ENCODE measurements around the gene NFRKB.
"Not testable (repeated sequence)": the region's sequence is repeated elsewhere in the genome, so short reads cannot be mapped to it uniquely, and the experiment has no call there.

Gene NFRKB

DNA sequence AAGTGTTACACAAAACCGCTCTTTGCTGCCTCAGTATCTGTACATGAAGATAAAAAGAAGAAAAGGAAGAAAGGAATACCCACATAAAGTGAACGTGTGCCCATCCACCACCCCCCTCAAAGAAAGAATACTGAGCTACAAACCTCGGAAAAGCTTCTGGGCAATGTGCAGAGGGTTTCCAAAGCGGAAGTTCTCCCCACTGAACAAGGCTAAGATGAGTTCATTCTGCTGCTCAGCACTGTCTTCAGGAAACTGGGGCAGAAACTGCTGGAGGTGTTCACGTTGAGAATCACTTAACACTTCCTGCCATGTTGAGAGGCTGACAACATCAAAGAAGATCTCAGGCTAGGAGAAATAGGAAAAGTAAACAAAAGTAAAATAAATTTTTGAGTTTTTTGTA lies 6.9 kb downstream of the NFRKB start:
- no peak for DNase-seq

DNA sequence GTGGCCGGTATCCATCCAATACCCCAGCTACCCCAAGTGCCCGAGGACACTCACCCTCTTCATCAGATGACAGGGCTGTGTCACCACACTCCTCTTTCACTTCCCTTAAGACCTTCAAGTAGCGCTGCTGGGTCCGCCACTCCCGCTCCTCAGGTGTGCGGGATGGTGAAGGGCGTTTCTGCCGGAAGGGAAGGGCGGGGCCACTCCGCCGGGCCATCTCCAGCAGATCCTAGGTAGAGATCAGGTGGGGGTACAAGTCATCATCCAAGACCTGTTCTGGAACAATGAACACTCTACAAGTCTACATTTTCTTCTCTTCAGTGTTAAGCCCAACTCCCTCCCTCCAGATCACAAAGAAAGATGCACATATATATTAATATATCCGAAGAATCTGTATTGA lies 10.0 kb downstream of the NFRKB start:
- no peak for DNase-seq

DNA sequence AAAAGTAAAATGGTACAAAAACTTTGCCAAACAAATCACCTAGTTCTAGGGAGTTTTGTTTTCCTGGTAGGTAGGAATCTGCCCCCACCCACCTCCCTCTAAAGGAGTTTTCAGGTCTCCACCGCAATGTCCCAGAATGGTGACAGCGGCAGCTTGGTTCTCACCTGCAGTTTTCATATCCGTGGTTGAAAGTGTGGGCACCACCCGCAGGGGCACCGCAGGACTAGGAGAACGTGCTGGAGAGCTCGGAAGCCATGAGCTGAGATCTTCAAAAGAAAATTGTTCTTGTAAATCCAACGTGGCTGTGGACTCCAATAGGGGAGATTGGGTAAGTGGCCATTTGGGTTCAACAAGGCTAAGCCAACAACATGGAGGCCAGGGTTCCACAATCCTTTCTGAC lies 10.8 kb downstream of the NFRKB start:
- no peak for DNase-seq

DNA sequence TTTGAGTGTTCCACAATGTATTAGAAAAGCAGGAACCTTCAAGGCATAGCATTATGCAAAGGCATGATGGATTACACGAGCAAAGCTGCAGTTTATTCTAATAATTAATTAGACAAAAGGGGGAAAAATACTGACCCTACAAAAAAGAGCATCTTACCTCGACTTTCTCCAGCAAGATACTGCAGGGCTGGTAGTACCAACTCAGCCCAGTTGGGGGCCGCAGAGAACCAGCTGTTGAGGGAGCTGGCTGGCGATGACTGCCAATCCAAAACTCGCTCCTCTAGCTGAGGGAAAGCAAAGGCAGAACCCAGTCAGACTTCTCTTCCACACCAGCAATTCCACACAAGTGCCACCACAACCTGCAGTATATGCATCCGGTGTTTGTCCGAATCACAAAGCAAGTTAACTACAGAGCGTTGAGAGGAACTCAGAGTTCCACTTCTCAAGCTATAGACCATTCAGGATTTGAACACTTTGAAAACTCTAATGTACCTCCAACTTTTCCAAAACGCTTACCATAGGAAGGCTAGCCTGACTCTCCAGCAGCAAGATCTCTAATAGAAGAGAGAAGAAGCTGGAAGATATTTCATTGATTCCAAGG lies 13.7 kb downstream of the NFRKB start:
- no peak for DNase-seq

DNA sequence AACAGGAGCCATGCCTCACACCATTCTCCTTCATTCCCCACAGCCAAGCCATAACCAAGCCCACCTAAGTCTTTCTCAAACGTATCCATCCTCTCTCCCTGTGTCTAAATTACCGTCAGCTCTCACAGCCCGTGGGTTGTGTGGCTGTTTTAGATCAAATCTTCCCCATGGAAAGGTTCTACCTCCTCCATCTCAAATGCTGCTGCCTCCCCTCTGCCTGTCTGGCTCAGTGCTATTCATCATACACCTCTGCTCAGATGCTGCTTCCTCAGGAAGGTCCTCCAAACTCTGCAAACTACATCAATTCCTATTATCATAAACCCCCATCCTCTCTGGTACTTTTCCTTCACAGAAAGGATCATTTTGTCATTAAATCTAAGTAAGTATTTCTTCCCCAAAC lies 15.1 kb downstream of the NFRKB start:
- no peak for DNase-seq

DNA sequence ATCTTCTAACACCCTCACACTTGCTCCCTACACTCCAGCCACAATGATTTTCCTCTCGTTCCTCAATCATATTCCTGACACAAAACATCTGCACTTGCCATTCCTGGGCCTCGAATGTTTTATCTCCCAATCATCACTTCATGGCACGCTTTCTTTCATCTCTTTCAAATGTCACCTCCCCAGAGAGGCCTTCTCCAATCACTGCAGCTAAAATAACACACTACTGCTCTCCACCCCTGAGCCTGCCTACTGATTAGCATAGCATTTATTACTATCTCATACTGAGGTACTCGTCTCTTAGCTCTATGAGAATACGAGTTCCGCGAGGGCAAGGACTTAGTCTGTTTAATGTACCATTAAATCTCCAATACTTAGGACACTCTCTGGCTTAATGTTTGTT lies 23.5 kb downstream of the NFRKB start:
- no peak for DNase-seq

DNA sequence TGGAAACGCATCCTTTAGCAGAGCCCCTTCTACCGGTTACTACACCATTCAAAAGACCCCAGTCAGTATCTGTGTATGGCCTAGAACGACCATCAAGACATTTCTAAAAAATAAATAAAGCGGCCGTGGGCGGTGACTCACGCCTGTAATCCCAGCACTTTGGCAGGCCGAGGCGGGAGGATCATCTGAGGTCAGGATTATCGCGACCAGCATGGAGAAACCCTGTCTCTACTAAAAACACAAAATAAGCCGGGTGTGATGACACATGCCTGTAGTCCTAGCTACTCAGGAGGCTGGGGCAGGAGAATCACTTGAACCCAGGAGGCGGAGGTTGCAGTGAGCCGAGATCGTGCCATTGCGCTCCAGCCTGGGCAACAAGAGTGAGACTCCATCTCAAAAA lies 26.8 kb downstream of the NFRKB start:
- not testable (repeated sequence) for DNase-seq

DNA sequence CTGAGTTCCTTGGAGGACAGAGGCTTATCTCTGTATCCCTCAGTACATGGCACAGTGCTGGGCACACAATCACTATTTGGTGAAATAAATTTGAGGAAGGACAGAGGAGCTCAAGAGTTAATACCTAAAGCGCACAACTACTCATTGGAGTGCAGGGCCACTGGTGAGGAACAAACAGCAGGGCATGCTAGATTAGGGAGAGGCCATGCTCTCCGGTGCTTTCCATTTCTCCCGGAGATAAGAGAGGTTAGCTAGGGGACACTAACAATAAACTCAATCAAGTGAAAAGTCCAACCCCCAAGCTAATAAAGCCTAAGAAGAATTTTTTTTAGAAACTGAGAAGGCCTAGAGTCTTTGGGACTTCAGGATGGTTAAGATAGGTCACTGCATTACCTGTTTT lies 29.1 kb downstream of the NFRKB start:
- DNase-seq, result no peak

DNA sequence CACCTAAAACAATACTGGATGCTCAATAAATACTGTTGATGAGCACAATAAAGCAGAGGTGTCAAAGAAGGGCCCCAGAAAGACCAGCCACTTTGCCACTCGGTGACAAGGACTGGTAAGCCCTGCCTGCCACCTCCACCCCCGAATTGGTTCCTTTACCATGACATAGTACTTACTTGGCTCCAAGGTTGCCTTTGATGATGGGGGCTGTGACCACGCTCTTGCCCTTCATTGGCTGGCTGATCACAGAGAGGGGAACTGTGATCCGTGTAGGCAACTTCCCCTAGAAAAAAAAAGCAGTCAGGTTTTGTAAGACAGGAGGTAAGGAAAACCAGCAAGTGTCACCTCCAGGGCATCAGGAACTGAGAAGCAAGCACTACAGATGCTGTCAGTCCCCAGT lies 29.7 kb downstream of the NFRKB start:
- no peak for DNase-seq

DNA sequence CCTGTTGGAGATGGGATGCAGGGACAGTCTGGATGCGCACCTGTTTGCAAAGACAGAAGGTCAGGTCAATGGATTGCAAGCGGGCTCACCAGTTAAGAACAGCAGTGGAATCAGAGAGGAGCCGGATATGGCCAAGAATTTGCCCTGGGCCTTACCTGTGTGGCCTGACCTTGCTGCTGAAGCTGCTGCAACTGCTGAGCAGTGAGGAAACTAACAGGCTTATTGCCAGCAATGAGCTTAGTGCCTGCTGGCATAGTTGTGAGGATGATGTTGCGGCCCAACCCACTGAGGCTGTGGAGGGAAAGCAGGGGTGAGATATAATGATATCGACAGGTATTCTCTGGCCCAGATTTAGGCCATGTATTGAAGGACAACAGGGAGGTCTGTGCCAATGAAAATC lies 30.6 kb downstream of the NFRKB start:
- no peak for DNase-seq

DNA sequence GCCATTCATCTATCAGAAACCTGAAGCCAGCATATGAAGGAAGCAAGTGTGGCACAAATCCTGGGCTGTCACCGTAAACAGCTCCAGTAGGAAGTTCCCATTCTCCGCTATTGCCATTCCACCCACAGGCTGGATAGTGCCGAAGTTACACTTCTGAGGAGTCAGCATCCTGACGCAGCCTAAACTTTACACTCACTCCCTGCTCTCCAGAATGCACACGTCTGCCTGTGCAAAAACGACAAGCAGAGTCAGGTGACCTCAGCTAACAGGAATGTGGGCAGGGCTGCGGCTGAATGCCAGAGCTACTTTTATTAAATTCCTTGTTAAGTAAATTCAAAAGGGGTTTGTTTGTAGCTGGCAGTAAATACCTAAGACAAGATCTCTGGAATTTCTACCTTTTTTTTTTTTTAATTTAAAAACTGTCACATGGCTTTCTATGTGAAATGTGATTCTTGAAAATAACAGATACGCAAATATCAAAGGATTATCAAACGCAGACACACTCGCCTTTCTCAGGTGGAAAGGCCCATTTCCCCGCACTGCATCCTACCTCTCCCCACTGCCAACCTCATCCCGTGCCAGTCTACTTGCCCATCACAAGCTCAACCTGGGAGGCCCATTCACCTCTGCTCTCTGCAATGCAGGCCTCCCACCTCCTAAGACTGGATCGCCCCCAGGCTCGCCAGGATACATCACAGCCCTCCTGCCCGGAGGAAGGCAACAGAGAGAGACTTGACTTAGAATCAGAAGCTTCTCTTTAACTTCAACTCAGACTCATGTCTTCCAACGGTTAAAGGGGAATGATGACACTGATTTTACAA lies 33.5 kb downstream of the NFRKB start:
- no peak for DNase-seq

DNA sequence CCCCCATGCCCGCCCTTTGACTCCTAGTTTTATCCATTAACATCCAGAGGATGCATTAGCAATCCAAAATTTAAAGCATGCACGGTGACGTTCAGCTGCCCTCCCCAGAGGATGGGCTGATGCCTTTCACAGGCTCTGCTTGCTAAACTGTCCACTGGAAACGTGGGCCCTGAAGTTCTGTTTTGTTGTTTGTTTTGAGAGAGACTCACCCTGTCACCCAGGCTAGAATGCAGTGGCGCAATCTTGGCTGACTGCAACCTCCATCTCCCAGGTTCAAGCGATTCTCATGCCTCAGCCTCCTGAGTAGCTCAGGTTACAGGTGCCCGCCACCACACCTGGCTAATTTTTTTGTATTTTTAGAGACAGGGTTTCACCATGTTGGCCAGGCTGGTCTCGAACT lies 39.3 kb downstream of the NFRKB start:
- no peak for DNase-seq

DNA sequence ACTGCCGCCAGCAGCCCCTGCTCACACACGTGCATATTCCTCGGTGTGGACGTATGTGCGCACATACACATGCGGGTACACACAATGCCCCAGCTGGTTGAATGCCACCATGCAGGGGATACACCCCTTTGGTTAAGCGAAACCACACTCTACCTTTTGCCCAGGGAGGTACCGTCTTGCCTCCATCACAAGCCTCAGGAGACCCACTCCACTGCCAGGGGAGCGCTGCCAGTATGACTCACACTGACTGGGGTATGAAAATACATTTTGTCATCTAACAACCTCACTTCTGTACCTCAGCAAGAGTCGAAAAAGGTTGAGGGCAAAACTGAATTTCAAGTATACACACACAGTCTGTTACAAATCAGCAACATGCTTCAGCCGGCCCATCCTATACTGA lies 40.3 kb downstream of the NFRKB start:
- DNase-seq, result no peak

DNA sequence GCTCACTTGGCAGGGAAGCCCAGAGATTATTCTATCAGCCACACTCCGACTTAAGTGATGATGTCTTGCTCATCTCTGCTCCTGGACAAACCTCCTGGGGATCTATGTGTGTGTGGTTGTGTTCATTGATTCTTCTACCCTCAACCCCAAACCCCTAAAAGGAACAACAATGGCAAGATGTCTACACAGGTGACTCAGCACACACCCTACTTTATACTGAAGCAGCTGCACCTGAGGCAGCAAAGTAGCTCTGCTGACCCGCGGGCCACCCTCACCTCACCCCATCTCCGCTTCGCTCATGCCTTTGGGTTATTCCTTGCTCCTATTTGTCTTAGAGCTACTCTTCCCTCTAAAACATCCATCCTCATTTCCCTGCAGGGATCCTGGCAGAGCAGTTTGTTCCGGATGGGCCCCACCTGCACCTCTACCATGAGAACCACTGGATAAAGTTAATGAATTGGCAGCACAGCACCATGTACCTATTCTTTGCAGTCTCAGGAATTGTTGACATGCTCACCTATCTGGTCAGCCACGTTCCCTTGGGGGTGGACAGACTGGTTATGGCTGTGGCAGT lies 41.1 kb downstream of the NFRKB start:
- no peak for DNase-seq

DNA sequence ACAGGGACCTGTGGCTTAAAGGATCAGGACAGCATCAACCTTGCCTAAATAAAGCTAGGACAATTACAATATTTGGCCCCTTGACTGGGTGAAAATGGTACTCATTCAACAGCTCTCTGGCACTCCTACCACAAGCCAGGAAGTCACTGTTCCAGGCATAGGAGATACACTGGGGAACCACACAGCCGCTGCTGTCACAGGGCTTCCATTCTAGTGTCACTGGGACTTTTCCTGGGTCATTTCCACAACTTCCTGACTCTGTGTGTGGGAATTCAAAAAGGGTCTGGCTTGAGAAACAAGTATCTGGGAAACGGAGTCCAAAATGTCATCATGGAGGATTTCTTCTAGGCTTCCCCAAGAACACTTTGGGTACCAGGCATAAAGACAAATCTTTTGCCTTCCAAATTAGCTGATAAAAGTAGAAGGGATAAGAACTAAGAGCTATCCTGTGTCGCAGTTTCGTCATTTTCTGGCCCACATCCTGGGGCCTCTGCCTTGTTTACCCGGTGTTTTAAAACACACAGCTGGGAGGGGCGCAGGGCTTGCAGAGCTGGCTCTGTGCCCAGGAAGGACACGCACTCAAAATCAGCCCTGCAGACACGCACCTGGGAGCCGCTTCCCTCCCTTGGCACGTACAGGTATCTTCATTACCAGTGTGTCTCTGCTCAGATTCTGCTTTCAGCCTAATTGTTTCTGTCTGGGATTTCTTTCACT lies 41.7 kb downstream of the NFRKB start:
- no peak for DNase-seq

DNA sequence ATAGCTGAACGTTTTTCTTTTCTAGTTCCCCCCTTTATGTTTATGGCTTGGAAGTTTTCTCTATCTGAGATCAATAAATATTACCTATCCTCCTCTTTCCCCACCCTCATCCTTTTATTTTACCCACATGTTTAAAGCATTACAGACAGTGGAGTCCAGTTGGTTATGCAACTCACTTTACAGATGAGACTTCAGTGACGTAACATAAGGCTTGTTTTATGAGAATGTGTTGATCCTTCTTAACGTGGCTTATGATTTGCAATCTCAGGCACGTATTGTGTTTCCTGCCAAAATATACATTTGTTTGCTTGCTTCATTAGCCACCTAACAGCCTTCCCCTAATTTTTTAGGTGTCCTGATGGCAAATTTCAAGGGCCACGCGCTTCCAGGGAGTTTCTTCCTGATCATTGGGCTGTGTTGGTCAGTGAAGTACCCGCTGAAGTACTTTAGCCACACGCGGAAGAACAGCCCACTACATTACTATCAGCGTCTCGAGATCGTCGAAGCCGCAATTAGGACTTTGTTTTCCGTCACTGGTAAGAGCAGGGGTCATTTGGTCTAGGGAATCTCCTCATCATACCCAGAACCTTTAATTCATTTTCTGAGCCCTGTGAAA lies 43.1 kb downstream of the NFRKB start:
- DNase-seq, result no peak

DNA sequence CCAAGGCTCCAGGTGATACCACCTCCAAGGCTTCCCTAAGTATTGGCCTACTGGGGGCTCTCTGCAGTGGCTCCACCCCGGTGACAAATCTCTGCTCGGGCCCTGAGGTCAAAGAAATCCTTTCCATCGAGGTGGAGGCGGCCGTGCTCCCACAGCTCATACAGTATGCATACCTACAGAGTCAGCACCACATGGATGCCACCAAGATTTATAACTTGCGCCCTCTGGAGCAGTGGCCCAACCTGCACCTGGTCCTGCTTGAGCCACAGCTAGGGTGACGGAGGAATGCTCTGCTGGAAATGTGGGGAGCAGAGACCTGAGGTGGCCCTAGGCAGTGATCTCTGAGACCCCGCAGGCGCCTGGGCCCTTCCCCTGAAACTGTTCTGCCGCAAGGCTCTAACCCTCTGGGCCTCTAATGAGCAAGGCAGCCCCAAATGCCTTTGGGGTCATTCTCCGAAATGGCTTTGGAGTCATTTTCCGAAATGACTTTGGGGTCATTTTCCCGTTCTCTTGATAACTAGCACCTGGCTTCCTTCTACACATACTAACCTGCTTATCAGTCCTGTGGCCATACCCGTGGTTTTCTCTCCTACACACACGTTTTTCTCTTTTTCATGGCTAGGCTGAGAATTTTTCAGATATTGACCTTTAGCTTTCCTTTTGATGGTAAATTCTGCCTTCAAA lies 45.8 kb downstream of the NFRKB start:
- DNase-seq, result no peak

DNA sequence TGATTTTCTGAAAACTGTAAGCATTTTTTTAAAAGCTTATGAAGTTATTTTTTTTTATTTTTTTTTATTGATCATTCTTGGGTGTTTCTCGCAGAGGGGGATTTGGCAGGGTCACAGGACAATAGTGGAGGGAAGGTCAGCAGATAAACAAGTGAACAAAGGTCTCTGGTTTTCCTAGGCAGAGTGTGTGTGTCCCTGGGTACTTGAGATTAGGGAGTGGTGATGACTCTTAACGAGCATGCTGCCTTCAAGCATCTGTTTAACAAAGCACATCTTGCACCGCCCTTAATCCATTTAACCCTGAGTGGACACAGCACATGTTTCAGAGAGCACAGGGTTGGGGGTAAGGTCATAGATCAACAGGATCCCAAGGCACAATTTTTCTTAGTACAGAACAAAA lies 48.0 kb downstream of the NFRKB start:
- not testable (repeated sequence) for DNase-seq

DNA sequence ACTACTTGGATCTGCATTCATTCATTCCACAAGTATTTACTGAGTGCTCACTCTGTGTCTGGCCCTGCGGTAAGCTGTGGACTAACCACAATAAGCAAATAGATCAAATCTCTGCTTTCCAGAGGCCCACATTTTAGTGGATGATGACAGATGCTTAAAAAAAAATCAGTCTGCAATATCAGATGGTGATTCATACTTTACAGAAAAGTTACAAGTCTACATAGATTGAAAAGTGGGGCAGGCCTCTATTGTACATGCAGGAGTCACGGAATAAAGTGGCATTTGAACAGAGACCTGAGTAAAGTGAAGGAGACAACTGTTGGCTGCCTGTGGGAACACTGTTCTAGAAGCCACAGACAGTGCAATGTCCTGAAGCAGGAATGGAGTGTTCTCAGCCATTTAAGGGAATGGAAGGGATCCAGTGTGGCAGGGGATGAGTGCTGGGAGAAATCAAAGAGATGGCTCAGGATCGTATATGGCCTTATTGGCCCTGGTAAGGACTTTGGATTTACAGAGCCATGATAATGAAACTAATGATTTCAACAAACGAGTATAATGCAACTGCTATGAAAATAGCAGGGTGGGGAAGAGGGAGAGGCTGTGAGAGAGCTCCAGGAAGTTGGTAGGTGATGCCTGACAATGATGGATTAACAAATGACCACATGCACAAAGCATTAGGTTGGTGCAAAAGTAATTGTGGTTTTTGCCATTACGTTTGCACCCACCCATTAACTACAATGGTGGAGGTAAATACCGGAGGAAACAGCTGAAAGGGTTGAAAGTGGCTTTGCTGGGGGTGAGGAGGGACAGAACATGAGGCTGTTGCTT lies 48.7 kb downstream of the NFRKB start:
- no peak for DNase-seq
